Activated CD8-positive, alpha-beta memory T cell treated with anti-CD3 and anti-CD28 coated beads, Interleukin-2, amount 50 U/mL, for 1 hour (primary cell): ENCODE data around the gene AGK.
"Not testable (repeated sequence)": the region's sequence is repeated elsewhere in the genome, so short reads cannot be mapped to it uniquely, and the experiment has no call there.

Source experiments
- DNase-seq: peaks from one replicate; pipeline ENCODE4 v3.0.0-alpha.2; 2020; ENCODE audit errors: extremely low read depth

AGK gene

DNA sequence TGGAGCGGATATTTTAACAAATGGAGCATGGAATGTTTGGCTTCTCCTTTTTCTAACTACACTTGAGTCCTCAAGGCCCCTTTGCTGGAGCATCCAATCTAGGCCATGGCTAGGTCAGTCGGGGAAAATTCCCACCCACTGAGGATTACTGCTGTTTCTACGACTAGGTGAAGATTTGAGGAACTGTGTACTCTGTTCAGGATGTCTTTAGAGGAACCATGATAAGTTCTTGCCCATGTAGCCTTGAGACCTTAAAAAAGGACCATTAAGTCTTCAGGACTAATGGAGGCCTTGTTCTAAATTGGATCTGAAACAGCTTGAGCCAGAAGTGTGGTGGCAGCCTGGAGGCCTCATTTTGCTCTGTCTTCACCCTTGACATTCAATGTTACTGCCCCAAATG lies 6.2 kb downstream of the AGK start:
- no peak for DNase-seq

DNA sequence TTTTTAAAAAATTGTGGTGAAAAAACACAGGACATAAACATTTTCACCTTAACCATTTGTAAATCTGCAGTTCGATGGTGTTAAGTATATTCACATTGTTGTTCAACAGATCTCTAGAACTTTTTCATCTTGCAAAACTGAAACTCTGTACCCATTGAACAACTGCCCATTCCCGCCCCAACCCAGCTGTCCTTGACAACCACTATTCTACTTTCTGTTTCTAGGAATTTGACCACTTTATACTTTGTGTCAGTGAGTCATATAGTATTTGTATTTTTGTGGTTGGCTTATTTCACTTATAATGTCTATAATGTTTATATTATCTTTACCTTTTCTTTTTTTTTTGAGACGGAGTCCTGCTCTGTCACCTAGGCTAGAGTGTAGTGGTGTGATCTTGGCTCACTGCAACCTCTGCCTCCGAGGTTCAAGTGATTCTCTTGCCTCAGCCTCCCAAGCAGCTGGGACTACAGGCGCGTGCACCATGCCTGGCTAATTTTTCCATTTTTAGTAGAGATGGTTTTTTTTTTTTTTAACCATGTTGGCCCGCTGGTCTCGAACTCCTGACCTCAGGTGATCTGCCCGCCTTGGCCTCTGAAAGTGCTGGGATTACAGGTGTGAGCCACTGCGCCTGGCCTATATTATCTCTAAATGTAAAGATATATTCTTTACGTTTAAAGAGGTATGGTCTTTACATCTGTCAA lies 6.8 kb downstream of the AGK start:
- DNase-seq, result not testable (repeated sequence)

DNA sequence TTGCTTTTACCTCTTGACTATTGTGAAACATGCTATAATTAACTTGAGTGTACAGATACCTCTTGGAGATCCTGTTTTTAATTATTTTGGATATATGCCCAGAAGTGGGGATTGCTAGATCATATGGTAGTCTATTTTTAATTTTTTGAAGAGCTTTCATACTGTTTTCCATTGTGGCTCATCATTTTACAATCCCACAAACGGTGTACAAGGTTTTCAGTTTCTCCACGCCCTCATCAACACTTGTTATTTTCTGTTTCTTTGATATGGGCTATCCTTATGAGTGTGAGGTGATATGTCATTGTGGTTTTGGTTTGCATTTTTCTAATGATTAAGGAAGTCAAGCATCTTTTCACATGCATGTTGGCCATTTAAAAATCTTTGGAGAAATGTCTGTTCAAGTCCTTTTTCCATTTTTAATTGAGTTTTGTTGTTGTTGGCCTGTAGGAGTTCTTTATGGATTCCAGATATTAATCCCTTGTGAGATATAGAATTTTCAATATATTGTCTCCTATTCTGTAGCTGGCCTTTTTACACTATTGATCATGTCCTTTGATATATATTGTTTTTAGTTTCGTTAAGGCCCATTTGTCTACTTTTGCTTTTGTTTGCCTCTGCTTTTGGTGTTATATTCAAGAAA lies 7.5 kb downstream of the AGK start:
- no peak for DNase-seq

DNA sequence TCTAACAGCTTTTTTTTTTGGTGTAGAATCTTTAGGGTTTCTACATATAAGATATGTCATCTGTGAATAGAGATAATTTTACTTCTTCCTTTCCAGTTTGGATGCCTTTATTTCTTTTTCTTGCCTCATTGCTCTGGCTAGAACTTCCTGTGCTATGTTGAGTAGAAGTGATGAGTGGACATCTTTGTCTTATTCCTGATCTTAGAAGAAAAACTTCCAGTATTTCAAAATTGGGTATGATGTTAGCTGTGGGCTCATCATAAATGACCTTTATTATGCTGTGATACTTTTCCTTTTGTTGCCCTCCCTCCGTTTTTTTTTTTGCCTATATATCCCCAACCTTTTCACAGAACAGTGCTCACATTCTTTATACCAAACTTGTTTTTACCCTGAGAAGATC lies 8.8 kb downstream of the AGK start:
- no peak for DNase-seq

DNA sequence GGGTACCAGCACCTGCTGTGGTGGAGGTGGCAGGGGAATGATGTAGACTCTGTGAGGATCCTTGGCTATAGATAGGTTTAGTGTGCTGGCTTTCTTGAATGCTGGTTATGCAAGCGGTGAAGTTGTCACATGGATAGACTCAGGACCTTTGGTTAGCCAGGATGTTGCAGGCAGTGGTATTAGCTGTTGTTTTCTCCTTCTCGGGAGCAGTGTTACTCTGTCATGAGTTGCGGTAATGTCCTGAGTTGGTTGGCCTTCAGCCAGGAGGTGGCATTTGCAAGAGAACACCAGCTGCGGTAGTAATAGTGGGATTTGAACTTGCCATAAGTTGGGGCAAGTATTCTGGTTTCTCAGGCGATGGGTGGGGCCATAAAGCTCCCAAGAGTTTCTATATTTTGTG lies 10.8 kb downstream of the AGK start:
- no peak for DNase-seq

DNA sequence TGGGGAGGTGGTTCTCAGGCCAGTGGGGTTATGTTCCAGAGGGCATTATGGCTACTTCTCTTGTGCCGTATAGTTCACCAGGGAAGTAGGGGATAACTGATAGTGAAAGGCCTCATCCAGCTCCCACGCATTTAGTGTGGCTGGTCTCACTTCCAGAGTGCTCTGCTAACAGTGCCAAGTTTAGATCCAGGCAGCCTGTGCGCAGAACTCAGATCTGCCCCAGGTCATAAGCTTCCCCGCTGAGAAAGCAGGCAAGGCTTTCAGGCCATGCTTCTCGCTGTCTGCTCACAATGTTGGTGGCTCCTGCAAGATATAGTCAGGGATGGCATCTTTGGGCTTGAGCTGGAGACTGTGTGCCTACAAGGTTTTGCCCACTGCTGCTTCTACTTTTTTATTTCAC lies 11.3 kb downstream of the AGK start:
- DNase-seq, result no peak

DNA sequence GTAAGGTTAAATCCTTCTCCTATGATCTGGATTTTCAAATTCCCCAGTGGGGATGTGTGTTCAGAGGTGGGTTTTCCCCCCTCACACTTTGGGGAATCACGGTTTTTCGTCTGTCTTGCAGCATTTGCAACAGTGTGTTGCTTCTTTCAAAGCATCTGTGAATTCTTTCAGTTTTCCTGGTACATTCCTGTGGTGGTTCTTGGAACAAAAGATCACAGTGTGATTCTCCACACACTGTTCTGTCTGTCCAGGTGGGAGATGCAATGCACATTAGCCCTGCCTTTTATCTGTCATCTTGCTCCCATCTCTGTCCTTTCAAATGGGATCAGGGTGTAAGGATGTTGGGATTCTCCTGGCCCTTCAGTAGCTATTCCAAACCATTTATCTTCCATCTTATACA lies 11.8 kb downstream of the AGK start:
- DNase-seq, result no peak

DNA sequence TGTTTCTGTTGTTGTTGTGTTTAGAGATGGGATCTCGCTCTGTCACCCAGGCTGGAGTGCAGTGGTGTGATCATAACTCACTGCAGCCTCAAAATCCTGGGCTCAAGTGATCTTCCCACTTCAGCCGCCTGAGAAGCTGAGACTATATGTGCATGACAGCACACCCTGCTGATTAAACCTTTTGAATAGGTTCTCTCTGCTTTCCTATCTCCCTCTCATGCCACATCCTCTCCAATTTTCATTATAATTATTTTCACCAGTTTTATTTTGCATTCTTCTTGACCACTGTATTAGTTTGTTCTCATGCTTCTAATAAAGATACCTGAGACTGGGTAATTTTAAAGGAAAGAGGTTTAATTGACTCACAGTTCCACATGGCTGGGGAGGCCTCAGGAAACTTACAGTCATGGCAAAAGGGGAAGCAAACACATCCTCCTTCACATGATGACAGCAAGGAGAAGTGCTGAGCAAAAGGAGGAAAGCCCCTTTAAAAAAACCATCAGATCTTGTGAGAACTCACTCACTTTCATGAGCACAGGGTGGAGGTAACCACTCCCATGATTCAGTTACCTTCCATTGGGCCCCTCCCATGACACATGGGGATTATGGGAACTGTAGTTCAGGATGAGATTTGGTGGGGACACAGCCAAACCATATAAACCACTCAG lies 12.9 kb downstream of the AGK start:
- DNase-seq, result no peak

DNA sequence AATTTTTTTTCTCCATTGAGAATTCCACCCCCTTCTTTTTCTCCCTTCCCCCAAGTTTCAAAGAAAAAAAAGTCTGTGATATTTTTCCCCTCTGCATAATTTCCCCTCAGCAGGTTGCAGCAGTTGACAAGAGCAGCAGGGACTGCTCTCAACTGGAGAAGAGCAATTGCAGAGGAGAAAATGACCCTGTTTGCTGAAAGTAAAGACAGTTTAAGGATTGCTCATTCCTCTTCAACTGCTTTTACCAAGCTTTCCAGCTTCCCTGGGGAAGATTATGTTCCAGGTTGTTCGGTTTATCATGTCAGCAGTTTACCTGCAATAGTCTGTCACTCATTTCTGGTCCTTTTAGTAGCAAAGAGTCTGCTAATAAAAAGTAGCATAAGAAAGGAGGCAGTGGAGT lies 16.2 kb downstream of the AGK start:
- DNase-seq, result no peak

DNA sequence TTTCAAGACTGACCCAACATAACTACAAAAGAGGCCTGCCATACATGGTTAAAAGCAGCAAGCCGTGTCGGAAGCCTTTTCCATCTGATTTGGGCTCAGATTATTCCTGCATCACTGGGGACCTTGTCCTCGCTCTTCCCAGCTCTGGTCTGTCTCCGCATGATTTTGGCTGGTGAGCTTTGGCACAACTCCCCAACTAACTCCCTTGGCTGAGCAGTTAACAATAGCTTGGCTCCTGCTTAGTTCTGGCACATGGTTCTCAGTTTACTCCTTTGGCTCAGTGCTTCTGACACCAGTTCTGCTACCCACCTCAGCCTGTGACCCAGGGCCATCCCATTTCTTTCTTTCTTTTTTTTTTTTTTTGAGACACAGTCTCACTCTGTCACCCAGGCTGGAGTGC lies 17.0 kb downstream of the AGK start:
- no peak for DNase-seq

DNA sequence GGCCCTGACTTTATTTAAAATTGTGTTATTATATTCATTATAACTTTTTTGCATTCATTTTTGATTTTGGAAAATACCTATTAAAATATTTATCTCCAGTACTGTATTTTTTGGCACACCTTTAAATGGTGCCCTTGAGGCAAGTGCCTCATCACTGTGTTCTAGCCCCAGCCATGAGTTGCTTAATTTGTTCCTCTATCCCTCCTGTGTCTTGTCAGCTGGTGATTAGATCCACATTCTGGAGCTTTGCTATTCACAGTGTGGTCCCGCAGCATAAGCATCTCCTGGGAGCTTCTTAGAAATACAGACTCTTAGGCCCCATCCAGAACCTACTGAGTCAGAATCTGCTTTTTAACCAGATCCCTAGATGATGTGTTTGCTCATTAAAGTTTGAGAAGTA lies 19.8 kb downstream of the AGK start:
- no peak for DNase-seq

DNA sequence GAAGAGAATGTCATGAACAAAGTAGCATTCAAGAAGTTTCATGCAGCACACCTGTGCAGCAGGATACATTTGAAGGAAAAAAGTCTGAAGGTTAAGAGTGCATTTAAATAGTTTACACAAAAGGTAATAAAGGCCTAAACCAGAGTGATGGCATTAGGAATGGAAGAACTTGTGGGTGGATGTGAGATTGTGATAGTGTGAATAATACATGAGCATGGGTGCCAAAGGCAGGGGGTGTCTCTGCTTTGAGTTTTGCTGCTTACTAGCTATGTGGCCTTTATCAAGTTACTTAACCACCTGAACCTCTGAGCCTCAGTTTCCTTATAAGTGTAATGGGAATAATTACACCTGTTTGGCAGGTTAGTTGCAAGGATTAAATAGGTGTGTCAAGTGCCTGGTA lies 21.0 kb downstream of the AGK start:
- no peak for DNase-seq

DNA sequence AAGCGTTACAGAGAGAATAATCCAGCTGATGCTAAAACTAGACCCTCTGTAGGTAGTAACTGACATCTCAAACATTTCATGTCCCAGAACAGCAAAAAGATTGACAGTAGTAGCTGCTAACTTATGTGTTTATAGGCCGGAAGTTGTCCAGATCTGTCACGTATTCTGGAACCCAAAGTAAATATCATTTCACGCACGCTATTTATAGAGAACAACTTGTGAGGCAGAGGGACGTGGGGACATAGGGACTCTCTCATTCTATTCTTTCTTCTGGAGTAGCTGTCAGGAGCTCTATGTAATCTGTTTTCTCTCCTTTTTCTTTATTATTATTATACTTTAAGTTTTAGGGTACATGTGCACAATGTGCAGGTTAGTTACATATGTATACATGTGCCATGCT lies 22.3 kb downstream of the AGK start:
- DNase-seq, result no peak

DNA sequence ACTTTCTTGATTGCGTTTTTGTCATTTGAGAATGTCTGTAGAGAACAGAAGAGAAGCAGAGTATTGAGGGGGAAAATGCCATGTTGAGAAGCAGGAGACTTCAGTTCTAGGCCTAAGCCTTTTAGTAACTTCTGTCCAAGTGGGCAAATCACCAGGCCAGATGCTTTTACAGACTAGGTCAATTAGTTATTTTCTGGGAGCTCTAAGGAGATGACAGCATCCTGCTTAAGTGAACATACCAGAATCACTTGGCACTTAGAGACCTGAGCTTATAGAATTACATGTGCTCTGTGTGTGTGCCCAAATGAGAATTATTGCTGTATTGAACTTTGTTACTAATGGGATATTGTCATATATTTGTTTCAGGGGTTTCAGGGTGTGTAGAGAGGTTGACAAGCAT lies 24.0 kb downstream of the AGK start:
- DNase-seq, result no peak

DNA sequence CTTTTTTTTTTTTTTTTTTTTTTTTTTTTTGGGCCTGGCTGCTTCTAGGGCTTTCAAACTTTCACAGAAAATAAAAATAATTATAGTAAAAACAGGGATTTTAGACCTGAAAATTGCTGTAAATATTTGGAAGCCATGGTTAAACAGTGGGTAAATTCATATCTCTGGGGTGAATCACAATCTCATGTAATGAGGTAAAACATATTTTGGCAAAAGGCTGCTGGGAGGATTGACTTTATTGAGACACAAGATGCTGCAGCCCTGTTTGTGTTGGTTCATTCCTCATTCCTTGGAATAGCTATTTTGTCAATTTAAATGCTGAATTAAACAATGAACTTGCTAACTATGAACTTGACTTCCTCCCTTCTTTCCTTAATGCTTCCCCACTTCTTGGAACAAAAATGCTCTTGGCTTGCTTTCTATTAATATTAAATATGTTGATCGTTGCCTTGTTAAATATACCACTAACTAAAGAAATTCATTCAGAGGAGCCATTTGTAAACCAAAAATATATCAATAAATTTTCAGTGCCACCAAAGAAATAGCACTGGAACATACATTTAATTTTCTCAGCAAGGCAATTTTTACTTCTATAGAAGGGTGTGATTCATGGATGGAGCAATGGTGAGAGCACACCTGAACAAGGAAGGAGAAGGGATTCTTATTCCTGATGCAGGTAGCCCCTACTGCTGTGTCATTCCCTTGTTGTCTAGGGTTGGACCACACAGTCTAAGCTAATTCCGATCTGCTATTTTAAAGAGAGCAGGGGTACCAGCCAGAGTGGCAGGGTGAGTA lies 24.6 kb downstream of the AGK start:
- no peak for DNase-seq

DNA sequence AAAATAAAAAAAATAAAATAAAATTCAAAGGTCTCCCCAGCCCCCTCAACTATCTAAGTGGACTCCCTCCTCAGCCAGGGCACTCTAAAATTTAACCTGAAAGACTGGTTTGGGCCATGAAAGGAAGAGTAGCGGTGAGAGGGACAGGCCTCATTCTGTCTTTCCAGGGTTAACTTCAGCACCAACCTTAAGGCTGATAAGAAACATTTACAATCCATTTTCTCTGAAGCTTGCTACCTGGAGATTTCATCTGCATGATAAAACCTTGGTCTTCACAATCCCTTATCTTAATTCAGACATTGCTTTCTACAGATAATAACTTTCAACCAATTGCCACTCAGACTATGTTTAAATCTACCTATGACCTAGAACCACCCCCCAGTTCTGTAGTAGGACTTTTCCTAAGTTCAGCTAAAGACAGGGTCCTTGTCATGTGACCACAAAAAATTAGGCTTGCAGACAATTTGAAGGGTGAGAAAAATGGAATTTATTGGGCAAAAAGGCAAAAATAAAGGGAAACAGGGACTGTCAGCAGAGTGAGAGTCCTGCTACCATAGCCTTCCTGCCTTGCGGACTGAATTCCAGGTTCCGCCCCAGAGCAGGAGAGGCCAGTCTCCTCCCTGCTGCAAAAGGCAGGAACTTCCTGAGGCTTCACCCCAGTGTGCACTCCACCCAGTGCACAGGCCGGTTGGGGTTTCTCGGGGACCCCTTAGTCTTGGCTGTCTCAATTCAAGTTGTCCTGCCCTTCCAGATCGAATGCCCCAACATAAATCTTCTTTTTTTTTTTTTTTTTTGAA lies 26.0 kb downstream of the AGK start:
- no peak for DNase-seq

DNA sequence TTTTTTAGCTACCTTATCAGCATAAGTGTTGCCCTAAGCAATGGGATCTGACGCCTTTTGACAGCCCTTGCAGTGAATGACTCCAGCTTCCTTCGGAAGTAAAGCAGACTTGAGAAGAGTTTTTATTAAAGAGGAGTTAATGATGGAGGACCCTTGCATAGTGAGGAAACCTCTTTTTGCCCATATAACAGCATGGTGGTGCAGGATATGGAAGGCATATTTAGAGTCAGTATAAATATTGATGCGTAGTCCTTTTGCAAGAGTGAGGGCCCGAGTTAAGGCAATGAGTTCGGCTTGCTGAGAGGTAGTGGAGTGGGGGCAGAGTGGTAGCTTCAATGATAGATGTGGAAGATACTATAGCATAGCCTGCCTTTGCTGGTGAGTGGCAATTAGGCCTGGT lies 28.7 kb downstream of the AGK start:
- DNase-seq, result not testable (repeated sequence)

DNA sequence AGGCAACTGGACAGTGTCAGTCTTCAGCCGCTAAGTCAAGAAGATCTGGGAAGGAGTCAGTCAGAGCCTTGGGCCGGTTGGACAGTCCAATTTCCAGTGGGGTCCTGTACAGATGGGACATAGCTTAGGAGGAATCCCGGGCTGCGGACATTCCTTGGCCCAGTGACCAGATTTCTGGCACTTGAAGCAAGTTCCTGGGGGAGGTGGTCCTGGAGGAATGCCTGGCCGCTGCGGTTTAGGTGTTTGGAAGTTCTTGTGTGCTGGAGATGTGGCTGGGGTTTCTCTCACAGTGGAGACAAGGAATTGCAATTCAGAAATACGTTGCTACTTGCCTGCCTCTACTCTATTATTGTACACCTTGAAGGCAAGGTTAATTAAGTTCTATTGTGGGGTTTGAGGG lies 30.9 kb downstream of the AGK start:
- not testable (repeated sequence) for DNase-seq

DNA sequence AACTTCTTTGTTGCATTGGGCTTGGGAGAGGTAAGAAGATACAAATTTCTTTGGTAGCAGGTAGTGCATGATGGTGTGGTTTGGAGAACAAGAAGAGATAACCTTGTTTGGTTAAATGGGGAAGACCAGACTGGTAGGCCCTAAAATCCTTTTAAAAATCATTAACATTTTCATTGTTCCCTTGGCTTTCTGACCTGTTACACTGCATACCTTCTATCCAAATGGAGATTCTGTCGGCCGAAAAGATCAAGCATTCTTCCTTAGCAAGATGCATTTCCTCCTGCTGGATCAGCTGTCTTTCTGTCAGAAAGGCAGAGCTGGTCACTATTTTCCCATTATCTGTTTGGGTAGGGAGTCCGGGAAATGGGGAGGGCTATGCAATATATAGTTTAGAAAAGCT lies 33.7 kb downstream of the AGK start:
- DNase-seq, result no peak

DNA sequence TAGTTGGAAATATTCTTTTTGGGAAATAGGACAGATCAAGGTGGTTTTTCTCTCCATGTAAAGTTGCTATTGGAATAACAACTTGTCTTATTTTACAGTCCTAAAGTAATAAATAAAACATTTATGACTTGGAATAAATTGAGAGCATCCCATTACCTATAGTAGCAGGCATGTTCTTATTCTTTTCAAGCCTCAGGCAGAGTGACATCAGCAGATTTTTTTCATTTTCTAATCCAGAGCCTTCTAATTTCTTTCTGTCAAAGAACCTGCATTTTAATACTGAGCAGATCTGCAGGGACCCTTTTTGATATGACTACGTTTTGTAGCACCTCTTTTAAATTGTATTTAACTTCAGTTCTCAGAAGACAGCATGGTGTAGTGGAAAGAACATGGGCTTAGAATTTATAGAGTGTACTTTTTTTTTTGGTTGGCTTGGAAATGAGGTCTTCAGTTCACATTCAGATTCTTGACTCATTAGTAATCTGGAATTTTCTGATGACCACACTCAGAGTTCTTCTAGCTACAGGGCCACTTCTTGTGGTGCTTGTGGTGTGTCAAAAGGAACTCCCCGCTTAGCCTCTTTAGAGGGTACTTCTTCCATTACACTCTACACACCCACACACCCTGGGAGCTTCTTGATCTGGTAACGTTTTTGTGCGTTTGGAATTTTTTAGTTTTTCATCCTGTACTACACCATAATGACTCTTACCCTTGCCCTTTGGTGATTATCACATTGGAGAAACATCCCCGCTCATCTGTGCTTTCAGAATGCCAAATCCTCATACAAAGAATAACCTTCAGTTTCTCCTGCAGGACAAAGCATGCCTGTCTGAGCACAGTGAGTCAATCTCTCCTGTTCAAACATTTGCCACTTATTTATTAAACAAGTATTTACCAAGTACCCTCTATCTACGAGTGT lies 34.6 kb downstream of the AGK start:
- DNase-seq, result no peak

DNA sequence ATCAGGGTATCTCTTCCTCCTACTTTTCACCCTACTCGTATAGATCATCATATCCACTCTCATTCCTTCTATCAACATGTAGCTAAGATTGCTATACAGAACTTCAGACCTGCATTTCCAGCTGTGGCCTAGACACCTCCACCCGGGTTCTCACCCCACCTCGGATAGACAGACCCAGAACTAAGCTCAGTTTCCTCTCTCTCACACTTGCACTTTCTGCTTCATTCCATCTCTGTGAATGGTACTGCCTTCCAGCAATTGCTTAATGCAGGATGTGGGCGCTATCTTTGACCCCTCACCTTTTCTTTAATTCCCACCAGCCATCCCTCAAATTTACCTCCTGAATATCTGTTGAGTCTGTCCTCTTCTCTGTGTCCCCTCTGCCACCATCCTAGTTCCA lies 35.7 kb downstream of the AGK start:
- DNase-seq, result no peak
